Measurements from ENCODE around the gene ZNF205. TPM values are rescaled to one million over a fixed set of nuclear protein-coding genes. Genes with fewer than 3 reads are reported as not detected.

The ZNF205 gene
- total RNA-seq, 1 experiment from 2014 or later = 17.0 TPM

DNA sequence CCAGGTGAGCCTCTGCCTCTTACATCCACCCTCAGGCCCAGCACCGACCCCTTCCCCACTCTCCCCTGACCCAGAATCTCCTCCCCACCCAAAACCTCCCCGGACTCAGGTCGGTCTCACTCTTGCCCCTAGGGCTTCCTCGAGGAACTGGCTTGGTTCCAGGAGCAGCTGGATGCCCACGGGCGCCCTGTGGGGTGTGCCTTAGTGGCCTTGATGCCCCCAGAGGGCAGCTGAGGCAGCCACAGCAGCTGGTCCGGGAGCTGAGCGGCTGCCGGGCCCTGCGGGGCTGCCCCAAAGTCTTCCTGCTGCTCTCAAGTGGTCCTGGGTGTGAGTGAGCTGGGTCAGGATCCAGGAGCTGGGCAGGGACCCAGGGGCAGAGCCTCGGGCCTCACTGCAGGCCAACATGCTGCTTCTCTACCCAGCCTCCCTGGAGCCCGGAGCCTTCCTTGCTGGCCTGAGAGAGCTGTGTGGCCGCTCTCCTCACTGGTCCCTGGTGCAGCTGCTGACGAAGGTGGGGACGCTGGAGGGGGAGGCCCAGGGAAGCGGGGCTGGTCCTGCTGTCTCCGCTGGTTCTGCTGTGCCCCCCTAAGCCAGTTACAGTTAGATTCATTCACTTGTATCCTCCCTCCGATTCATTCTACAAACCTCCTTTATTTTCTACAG lies 32.1 kb downstream of the ZNF205 start:
- Histone ChIP-seq H2AFZ (ENCODE audit: low read depth, low read length, poor library complexity, severe bottlenecking) (no peak overlapping the region), H3K27me3 (ENCODE audit: insufficient read depth, low read length) (no peaks in the 10 kb centered on the region), H4K20me1 (ENCODE audit: insufficient read depth) (no peaks in the 10 kb centered on the region), H3K36me3 (ENCODE audit: control insufficient read depth in 1 of 2, insufficient read depth in 2 of 2, low read length in 2 of 2) (peaks cover 0 to 3% of the 10 kb centered on the region in 2 experiments; a peak in 1 of 4 replicates), H3K9ac (ENCODE audit: low read length) (no peak overlapping the region), H3K27ac (ENCODE audit: low read depth, low read length) (no peak overlapping the region), H3K79me2 (ENCODE audit: insufficient read depth, low read length) (no peaks in the 10 kb centered on the region), H3K4me2 (ENCODE audit: low read length) (no peak overlapping the region), H3K4me1 (ENCODE audit: control insufficient read depth in 1 of 2, insufficient read depth in 2 of 2, low read length in 2 of 2) (peaks cover 8 to 13% of the 10 kb centered on the region in 2 experiments), H3K9me2 (ENCODE audit: insufficient read depth) (no peaks in the 10 kb centered on the region), H3K9me3 (ENCODE audit: control insufficient read depth in 1 of 2, insufficient read depth in 1 of 2, low read depth in 1 of 2, low read length in 2 of 2) (no peaks in the 10 kb centered on the region), H3K4me3 (replicated peaks in 1 of 2; ENCODE audit: low read depth in 1 of 2, low read length in 2 of 2) (no peak overlapping the region)
- ChIA-PET POLR2A (no interaction called here), CTCF (interaction anchor here (2.9 kb wide), 1 partner anchor 15 kb away, joined by 12 read pairs; no protein-coding TSS in a partner anchor), RAD21 (ENCODE audit: low non-redundant PET in 1 of 2, low total read pairs in 2 of 2, uncharacterized antibody in 2 of 2, unreplicated experiment in 2 of 2) (no interaction called here)
- TF ChIP-seq SIN3A (IDR thresholded peaks at IDR 0.05; ENCODE audit: low read depth) = no peak
- no peak for TF ChIP-seq RAD21 (IDR thresholded peaks at IDR 0.05; ENCODE audit: low read depth)
- no TSS peak for BruUV-seq (replicated peaks)
- intact Hi-C loops (cut with micrococcal nuclease) = no loop called here
- ATAC-seq (no peak), DNase-seq (ENCODE audit: low read depth, low spot score) (no peak)

DNA sequence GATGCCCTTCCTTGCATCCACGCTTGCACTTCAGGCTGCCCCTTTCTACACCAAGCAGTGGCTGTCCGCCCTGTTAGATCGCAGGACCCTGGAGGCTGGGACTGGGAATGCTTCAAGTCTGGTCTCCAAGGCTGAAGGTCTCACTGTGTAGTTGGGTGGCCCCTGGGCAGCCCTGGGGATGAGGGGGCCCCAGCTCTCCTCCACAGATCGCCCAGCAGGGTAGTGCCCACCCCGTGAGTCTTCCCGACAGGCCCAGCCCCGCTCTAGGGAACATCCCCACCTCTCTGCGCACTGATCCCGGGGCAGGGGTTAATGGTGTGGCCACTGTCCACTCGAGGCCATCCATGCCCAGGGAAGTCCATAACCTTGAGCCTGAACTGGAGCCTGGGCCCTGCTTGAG lies 32.8 kb downstream of the ZNF205 start:
- no peak overlapping the region for H3K27ac ChIP-seq (ENCODE audit: low read depth, low read length)
- POLR2A ChIA-PET = no interaction called here
- intact Hi-C loops (cut with micrococcal nuclease) = no loop called here
- H4K20me1 ChIP-seq (ENCODE audit: insufficient read depth) = no peaks in the 10 kb centered on the region
- no peaks in the 10 kb centered on the region for H3K9me2 ChIP-seq (ENCODE audit: insufficient read depth)
- ATAC-seq (no peak), DNase-seq (ENCODE audit: low read depth, low spot score) (no peak)
- no peak overlapping the region for H3K9ac ChIP-seq (ENCODE audit: low read length)
- H2AFZ ChIP-seq (ENCODE audit: low read depth, low read length, poor library complexity, severe bottlenecking) = no peak overlapping the region
- RAD21 ChIA-PET (ENCODE audit: low non-redundant PET in 1 of 2, low total read pairs in 2 of 2, uncharacterized antibody in 2 of 2, unreplicated experiment in 2 of 2) = no interaction called here
- no peak overlapping the region for H3K4me3 ChIP-seq (replicated peaks in 1 of 2; ENCODE audit: low read depth in 1 of 2, low read length in 2 of 2)
- no peaks in the 10 kb centered on the region for H3K9me3 ChIP-seq (ENCODE audit: control insufficient read depth in 1 of 2, insufficient read depth in 1 of 2, low read depth in 1 of 2, low read length in 2 of 2)
- CTCF ChIA-PET = interaction anchor here (2.9 kb wide), 1 partner anchor 15 kb away, joined by 12 read pairs; no protein-coding TSS in a partner anchor
- no TSS peak for BruUV-seq (replicated peaks)
- no peak overlapping the region for H3K4me2 ChIP-seq (ENCODE audit: low read length)
- no peaks in the 10 kb centered on the region for H3K79me2 ChIP-seq (ENCODE audit: insufficient read depth, low read length)
- peaks cover 0 to 3% of the 10 kb centered on the region in 2 experiments; a peak in 1 of 4 replicates for H3K36me3 ChIP-seq (ENCODE audit: control insufficient read depth in 1 of 2, insufficient read depth in 2 of 2, low read length in 2 of 2)
- no peaks in the 10 kb centered on the region for H3K27me3 ChIP-seq (ENCODE audit: insufficient read depth, low read length)
- peaks cover 8 to 16% of the 10 kb centered on the region in 2 experiments for H3K4me1 ChIP-seq (ENCODE audit: control insufficient read depth in 1 of 2, insufficient read depth in 2 of 2, low read length in 2 of 2)
- TF ChIP-seq POLR2A (IDR thresholded peaks at IDR 0.05; ENCODE audit: borderline replicate concordance, extremely low read depth, insufficient read depth, insufficient read length) (no peak), EGR1 (IDR thresholded peaks at IDR 0.05; ENCODE audit: low read depth) (no peak), EZH2 (IDR thresholded peaks at IDR 0.05) (no peak), ELF1 (IDR thresholded peaks at IDR 0.05; ENCODE audit: borderline replicate concordance, low read depth) (no peak), TCF7L2 (IDR thresholded peaks at IDR 0.05; ENCODE audit: borderline replicate concordance, extremely low read depth, insufficient read depth, insufficient read length) (no peak), ZNF274 (IDR thresholded peaks at IDR 0.05; ENCODE audit: low read depth, low read length) (no peak), CTCF (IDR thresholded peaks at IDR 0.05 in 2 of 3, conservative IDR thresholded peaks at IDR 0.05 in 1 of 3; ENCODE audit: borderline replicate concordance in 1 of 3, insufficient read depth in 1 of 3, low read depth in 2 of 3, low read length in 2 of 3) (no peak), SIN3A (IDR thresholded peaks at IDR 0.05; ENCODE audit: low read depth) (no peak), EZH2phosphoT487 (IDR thresholded peaks at IDR 0.05; ENCODE audit: borderline replicate concordance) (no peak), RAD21 (IDR thresholded peaks at IDR 0.05; ENCODE audit: low read depth) (no peak), FOSL1 (IDR thresholded peaks at IDR 0.05; ENCODE audit: low read depth) (no peak), SP1 (IDR thresholded peaks at IDR 0.05; ENCODE audit: low read depth) (no peak), ATF3 (IDR thresholded peaks at IDR 0.05) (no peak), POLR2AphosphoS5 (IDR thresholded peaks at IDR 0.05; ENCODE audit: low read depth, low read length) (no peak)
- TF ChIP-seq, protein P1, sequence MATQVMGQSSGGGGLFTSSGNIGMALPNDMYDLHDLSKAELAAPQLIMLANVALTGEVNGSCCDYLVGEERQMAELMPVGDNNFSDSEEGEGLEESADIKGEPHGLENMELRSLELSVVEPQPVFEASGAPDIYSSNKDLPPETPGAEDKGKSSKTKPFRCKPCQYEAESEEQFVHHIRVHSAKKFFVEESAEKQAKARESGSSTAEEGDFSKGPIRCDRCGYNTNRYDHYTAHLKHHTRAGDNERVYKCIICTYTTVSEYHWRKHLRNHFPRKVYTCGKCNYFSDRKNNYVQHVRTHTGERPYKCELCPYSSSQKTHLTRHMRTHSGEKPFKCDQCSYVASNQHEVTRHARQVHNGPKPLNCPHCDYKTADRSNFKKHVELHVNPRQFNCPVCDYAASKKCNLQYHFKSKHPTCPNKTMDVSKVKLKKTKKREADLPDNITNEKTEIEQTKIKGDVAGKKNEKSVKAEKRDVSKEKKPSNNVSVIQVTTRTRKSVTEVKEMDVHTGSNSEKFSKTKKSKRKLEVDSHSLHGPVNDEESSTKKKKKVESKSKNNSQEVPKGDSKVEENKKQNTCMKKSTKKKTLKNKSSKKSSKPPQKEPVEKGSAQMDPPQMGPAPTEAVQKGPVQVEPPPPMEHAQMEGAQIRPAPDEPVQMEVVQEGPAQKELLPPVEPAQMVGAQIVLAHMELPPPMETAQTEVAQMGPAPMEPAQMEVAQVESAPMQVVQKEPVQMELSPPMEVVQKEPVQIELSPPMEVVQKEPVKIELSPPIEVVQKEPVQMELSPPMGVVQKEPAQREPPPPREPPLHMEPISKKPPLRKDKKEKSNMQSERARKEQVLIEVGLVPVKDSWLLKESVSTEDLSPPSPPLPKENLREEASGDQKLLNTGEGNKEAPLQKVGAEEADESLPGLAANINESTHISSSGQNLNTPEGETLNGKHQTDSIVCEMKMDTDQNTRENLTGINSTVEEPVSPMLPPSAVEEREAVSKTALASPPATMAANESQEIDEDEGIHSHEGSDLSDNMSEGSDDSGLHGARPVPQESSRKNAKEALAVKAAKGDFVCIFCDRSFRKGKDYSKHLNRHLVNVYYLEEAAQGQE (IDR thresholded peaks at IDR 0.05; ENCODE audit: low read depth) = no peak
